Pons (tissue), 1 donor: ENCODE measurements around the gene ZNF577.

Experiments used
- DNase-seq: peaks from one replicate; pipeline ENCODE4 v3.0.0-alpha.2; 2016; ENCODE audit warnings: low spot score

ZNF577 gene

DNA sequence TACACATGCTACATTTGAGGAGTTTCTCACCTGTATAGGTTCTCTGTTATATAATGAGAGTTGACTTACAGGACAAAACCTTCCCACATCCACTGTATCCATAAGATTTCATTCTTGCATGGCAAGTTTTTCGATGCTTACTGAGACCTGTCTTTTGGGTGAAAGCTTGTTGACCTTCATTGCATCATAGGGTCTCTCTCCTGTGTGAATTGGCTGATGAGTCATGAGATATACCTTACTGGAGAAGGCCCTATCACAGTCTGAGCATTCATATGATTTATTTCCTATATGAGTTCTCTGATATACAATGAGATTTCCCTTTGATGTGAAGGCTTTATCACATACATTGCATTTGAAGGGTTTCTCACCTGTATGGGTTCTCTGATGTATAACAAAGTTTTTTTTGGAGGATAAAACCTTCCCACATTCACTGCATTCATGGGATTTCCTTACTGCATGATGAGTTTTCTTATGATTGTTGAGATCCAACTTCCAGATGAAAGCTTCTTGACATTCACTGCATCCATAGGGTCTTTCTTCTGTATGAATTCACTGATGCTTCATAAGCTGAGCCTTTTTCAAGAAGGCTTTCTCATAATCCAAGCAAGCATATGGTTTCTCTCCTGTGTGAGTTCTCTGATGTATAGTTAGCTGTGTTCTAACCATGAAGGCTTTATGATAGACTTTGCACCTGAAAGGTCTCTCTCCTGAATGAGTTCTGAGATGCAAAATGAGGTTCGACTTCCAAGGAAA is 25.7 kb downstream of the ZNF577 start:
- DNase-seq, result no peak

DNA sequence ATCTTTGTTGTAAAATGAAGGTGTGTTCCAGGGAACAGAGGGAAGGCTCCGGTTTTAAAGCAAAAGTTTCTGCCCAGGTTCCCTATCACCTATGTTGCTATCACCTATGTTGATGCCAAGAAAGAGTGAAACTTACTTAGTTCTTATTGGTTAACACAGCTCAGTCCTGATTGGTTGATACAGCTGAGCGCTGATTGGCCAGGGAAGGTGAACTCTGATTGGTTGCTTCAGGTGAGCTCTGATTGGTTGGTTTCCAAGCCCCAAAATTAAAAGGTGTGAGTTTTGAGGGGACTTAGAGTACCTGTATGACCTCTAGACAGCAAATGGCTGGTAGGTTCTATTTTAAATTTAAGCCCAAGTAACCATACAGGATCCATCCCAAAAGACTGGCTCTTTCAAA is 50.6 kb downstream of the ZNF577 start:
- DNase-seq, result no peak

- DNase-seq, result peak; percentile 56
These were observed 57.5 kb downstream of the ZNF577 start for GRCh38 chr19:51830274-51830673.

DNA sequence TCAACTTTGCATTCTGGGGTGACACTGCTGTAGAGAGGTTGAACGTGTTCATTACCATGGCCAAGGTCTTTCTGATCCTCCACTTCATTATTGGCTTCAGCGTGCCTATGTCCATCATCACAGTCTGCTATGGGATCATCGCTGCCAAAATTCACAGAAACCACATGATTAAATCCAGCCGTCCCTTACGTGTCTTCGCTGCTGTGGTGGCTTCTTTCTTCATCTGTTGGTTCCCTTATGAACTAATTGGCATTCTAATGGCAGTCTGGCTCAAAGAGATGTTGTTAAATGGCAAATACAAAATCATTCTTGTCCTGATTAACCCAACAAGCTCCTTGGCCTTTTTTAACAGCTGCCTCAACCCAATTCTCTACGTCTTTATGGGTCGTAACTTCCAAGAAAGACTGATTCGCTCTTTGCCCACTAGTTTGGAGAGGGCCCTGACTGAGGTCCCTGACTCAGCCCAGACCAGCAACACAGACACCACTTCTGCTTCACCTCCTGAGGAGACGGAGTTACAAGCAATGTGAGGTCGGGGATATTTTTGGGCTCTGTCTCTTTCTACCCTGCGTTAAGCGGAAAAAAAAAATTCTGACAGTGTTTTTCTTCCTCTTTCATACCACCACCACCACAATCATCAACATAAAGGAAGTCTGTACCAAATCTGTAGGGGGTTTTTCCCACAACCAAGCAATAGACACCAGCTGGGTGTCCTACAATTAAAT is 63.3 kb downstream of the ZNF577 start:
- peak; percentile 74 for DNase-seq

- no peak for DNase-seq
These were observed 64.8 kb downstream of the ZNF577 start for GRCh38 chr19:51822946-51823345.

DNA sequence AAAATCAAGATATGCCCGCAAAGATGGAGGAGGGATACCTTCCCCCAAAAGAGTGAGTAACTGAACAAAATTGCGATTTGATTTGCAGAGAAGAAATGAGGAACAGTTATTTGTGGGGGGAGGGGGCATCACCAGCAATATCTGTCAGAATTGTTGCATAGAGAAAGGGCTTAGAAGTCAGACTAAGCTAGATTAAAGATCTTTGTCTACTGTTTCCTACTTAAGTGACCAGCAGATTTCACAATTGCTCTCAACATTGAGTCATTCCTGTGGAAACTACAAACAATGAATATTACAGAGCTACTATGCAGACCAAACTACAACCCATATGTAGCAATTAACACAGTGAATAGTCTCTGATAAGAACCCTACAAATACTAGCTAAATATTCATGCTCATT is 65.4 kb downstream of the ZNF577 start:
- no peak for DNase-seq

- no peak for DNase-seq
These were observed 65.8 kb downstream of the ZNF577 start for GRCh38 chr19:51821921-51822320.

DNA sequence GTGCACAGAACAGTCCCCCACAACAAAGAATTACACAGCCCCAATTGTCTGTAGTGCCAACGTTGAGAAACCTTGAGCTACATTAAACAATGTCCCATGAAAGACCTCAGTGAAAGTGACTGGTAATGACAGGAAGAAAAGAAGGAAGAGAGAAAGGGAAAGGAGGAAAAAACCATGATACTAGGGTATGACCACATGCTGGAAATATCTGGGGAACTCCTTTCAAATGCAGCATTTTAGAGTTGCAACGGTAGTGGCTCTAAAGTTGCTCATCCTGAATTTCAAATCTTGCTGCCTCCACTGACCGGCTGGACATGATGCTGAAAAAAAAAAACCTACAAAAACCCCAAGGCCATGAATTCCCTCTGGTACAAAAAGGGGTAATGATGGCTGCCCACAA is 66.3 kb downstream of the ZNF577 start:
- no peak for DNase-seq
